Transverse colon (tissue), 4 donors: ENCODE data around the gene ANHX. TPM values are rescaled to one million over a fixed set of nuclear protein-coding genes. Genes with fewer than 3 reads are reported as not detected.

ENCODE experiments used
- DNase-seq: peaks from one replicate; pipeline ENCODE4 v3.0.0-alpha.2; 2019
- H3K27ac ChIP-seq, 4 donors: fragments of 200-600 bp; sonication (generic); 2 replicates each; pipeline ENCODE4 v1.5.1; 2016 to 2018; ENCODE audit warnings: inconsistent platforms in 4 of 4
- H3K27me3 ChIP-seq: fragments of 200-600 bp; sonication (generic); 2 replicates; pipeline ENCODE4 v1.5.1; 2017; ENCODE audit warnings: inconsistent platforms
- H3K36me3 ChIP-seq, 4 donors: fragments of 200-600 bp; sonication (generic); 2 replicates each; pipeline ENCODE4 v1.5.1; 2017 to 2019; ENCODE audit warnings: inconsistent platforms in 4 of 4
- H3K4me1 ChIP-seq, 4 donors: fragments of 200-600 bp; sonication (generic); 2 replicates each; pipeline ENCODE4 v1.5.1; 2017 to 2020; ENCODE audit warnings: inconsistent platforms in 4 of 4
- H3K4me3 ChIP-seq, 4 donors: fragments of 200-600 bp; sonication (generic); 1 replicate in 1 of 4; 2 replicates in 3 of 4; pipeline versions ENCODE4 v1.5.1 to v1.6.1; 2017 to 2019; ENCODE audit warnings: inconsistent platforms in 4 of 4
- H3K9me3 ChIP-seq, 2 donors: fragments of 200-600 bp; sonication (generic); 2 replicates each; pipeline ENCODE4 v1.5.1; 2017 to 2019; ENCODE audit warnings: inconsistent platforms in 2 of 2
- CTCF ChIP-seq, 5 experiments: fragments of 200-600 bp in 3 of 5; fragments of 450-650 bp in 2 of 5; sonication (generic) in 3 of 5; IDR thresholded peaks; 1 replicate in 2 of 5; 2 replicates in 3 of 5; pipeline ENCODE4 v1.5.1; 2016 to 2017; ENCODE audit warnings: antibody characterized with exemption in 5 of 5, inconsistent platforms in 3 of 5, mild to moderate bottlenecking in 2 of 5, moderate library complexity in 1 of 5
- EP300 ChIP-seq: sonication (generic); formaldehyde crosslinking; IDR thresholded peaks from one replicate; pipeline ENCODE4 v1.6.1; 2017; ENCODE audit warnings: antibody characterized with exemption, low read depth
- POLR2A ChIP-seq: fragments of 450-650 bp; IDR thresholded peaks from one replicate; pipeline ENCODE4 v1.6.1; 2016; ENCODE audit warnings: antibody characterized with exemption, mild to moderate bottlenecking, moderate library complexity
- POLR2AphosphoS5 ChIP-seq, 3 donors: sonication (generic); formaldehyde crosslinking; IDR thresholded peaks; one replicate each; pipeline ENCODE4 v1.6.1; 2016; ENCODE audit warnings: antibody characterized with exemption in 3 of 3
- WGBS, 2 donors: methylation state at CpG; one replicate each; pipeline ENCODE4 v1.1.5; 2018; ENCODE audit warnings: low coverage in 1 of 2; 5-methylcytosine and 5-hydroxymethylcytosine counted together
- in situ Hi-C, 4 donors: fragments of 200-750 bp; cut with MboI; loops; one replicate each; pipeline versions ENCODE4 v1.15.0 to v1.15.1; 2017; ENCODE audit warnings: low sequenced_read_pairs in 3 of 4, low pct_ligation_motif_present in 1 of 4, low pct_unique_long_range_greater_than_20kb in 1 of 4
- intact Hi-C: fragments of 100-400 bp; cut with DNase I; formaldehyde crosslinking; loops from one replicate; pipeline ENCODE4 v1.15.1; 2023; ENCODE audit warnings: low total_unique reads
- total RNA-seq, 4 donors: library from RNA; depleted of rRNA; stranded (reverse); fragments of >200 nt; gene quantifications; one replicate each; pipeline ENCODE4 v1.1.0, GENCODE V29; 2016

Gene ANHX
- total RNA-seq, 4 donors from 2014 or later, result not detected

- no peak overlapping the region for H3K27ac ChIP-seq
- H3K9me3 ChIP-seq, result peaks cover 0 to 3% of the 10 kb centered on the region in 2 donors
- in situ Hi-C loops, result no loop called here
- H3K36me3 ChIP-seq, result no peaks in the 10 kb centered on the region
- H3K4me3 ChIP-seq, result no peak overlapping the region
- WGBS, 2 donors, result 61 to 64% methylated on average over 5 to 6 of the region's 6 CpGs
- TF ChIP-seq POLR2AphosphoS5 (IDR thresholded peaks at IDR 0.05), result no peak
- TF ChIP-seq EP300, result no peak
- no peak for TF ChIP-seq POLR2A
- no peak for TF ChIP-seq CTCF (IDR thresholded peaks at IDR 0.05)
- intact Hi-C loops, result no loop called here
- H3K27me3 ChIP-seq, result no peaks in the 10 kb centered on the region
- H3K4me1 ChIP-seq, result no peaks in the 10 kb centered on the region
- no peak for DNase-seq
Measured at GRCh38 chr12:133251732-133252131, 16.1 kb upstream of the ANHX start.

GRCh38 chr12:133236556-133236955 is 879 bp upstream of the ANHX start:
- in situ Hi-C loops (no loop called here), intact Hi-C loops (no loop called here)
- TF ChIP-seq EP300 (no peak), CTCF (IDR thresholded peaks at IDR 0.05) (no peak), POLR2A (no peak), POLR2AphosphoS5 (IDR thresholded peaks at IDR 0.05) (no peak)
- Histone ChIP-seq H3K9me3 (no peaks in the 10 kb centered on the region), H3K27me3 (no peaks in the 10 kb centered on the region), H3K27ac (no peak overlapping the region), H3K36me3 (no peaks in the 10 kb centered on the region), H3K4me3 (no peak overlapping the region), H3K4me1 (no peaks in the 10 kb centered on the region)
- DNase-seq, result no peak
- WGBS, 2 donors, result 93 to 96% methylated on average over 8 to 12 of the region's 12 CpGs

DNA sequence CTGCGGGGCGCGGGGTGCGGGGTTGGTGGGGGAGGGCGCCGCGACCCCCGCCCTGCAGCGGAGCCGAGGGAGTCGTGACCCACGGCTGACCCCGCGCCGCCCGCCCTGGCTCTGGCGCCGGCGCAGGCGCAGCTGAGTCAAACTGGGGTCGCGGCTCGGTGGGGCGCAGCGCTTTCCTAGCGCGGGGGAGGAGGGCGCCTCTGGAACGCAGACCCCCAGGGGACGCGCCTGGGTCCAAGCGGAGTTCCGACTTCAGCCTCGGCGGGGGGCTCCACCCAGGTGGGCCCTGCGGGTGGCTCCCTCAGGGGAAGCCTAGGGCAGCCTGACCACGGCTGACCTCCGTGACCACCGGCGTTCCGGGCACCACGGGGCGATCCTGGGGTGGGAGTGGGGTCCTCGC is 467 bp upstream of the ANHX start:
- DNase-seq, result no peak
- intact Hi-C loops (no loop called here), in situ Hi-C loops (no loop called here)
- Histone ChIP-seq H3K27me3 (no peaks in the 10 kb centered on the region), H3K27ac (no peak overlapping the region), H3K4me1 (no peaks in the 10 kb centered on the region), H3K36me3 (no peaks in the 10 kb centered on the region), H3K4me3 (no peak overlapping the region), H3K9me3 (no peaks in the 10 kb centered on the region)
- 69 to 84% methylated on average over 5 to 37 of the region's 44 CpGs for WGBS, 2 donors
- TF ChIP-seq POLR2AphosphoS5 (IDR thresholded peaks at IDR 0.05) (no peak), CTCF (IDR thresholded peaks at IDR 0.05) (no peak), EP300 (no peak), POLR2A (no peak)

GRCh38 chr12:133234971-133235370 is 706 bp downstream of the ANHX start:
- H3K4me3 ChIP-seq, result no peak overlapping the region
- no peak for TF ChIP-seq CTCF (IDR thresholded peaks at IDR 0.05)
- TF ChIP-seq POLR2A, result no peak
- TF ChIP-seq EP300, result no peak
- TF ChIP-seq POLR2AphosphoS5 (IDR thresholded peaks at IDR 0.05), result no peak
- H3K36me3 ChIP-seq, result no peaks in the 10 kb centered on the region
- no peaks in the 10 kb centered on the region for H3K4me1 ChIP-seq
- H3K27ac ChIP-seq, result no peak overlapping the region
- intact Hi-C loops, result no loop called here
- H3K27me3 ChIP-seq, result no peaks in the 10 kb centered on the region
- no peak for DNase-seq
- H3K9me3 ChIP-seq, result no peaks in the 10 kb centered on the region
- 63 to 81% methylated on average over 15 to 20 of the region's 20 CpGs for WGBS, 2 donors
- in situ Hi-C loops, result no loop called here
